ENCODE results near the gene RHOF.
A peak's percentile ranks its signal among the peaks of the same experiment; 100 is the strongest.

Gene RHOF

GRCh38 chr12:121808623-121809022 is 15.1 kb upstream of the RHOF start:
- Histone ChIP-seq H3K27me3 (no peaks in the 10 kb centered on the region), H3K4me1 (ENCODE audit: control insufficient read depth in 1 of 2, insufficient read depth in 1 of 2, low read depth in 1 of 2, low read length in 1 of 2) (peaks cover 71 to 72% of the 10 kb centered on the region in 2 experiments), H3K9me3 (no peaks in the 10 kb centered on the region), H3K36me3 (peaks cover 62% of the 10 kb centered on the region), H3K4me3 (ENCODE audit: low read depth in 1 of 2, low read length in 1 of 2) (peak overlapping the region in 1 of 2 experiments; percentile 84), H3K27ac (peak overlapping the region; percentile 100)
- TF ChIP-seq CTCF (IDR thresholded peaks at IDR 0.05), result no peak

GRCh38 chr12:121807642-121808347 is 14.3 kb upstream of the RHOF start:
- no peak for TF ChIP-seq CTCF (IDR thresholded peaks at IDR 0.05)
- H3K36me3 ChIP-seq, result peaks cover 58% of the 10 kb centered on the region
- H3K9me3 ChIP-seq, result no peaks in the 10 kb centered on the region
- peak overlapping the region; percentile 84 for H3K4me3 ChIP-seq (ENCODE audit: low read depth in 1 of 2, low read length in 1 of 2)
- no peaks in the 10 kb centered on the region for H3K27me3 ChIP-seq
- H3K4me1 ChIP-seq (ENCODE audit: control insufficient read depth in 1 of 2, insufficient read depth in 1 of 2, low read depth in 1 of 2, low read length in 1 of 2), result peaks cover 63 to 64% of the 10 kb centered on the region in 2 experiments
- H3K27ac ChIP-seq, result peak overlapping the region; percentile 100

DNA sequence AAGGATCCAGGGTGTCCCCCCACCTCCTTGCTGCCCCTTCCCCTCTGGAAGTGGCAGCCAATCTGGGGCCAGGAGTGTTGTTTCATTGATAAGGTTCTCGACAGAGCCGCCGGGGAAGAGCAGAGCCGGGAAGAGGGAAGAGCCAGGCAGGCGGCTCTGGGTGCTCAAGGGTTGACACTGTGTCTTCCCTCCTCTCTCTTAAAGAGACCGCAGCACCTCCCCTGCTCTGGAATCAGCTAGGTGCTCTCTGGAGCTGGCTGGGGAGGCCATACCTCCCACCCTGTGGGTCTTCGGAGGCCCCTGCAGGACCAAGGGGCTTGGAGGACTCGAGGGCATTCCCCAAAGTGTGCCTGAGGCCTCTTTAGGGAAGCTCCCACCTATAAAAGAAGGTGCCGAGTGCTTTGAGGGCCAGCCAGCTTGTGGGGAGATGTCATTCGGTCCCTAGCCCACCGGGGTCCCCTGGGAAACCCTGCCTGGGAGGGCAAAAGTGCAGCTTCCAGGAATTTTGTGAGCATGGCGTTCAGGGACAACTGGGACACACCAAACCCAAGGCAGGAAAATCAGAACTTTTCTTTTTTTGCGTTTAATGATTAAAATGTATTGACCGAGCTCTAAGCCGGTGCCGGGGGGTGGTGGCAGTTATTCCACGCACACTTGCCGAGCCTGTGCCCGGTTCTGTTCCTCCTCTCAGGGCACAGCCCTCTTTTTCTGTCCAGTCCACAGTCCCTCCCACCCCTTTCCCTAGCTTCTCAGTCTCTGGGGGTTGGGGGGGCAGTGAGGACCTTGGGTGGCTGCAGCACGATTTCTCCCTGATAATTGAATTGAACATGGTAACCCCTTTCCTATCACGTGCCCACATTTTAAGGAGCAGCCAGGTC is 13.3 kb upstream of the RHOF start:
- no peaks in the 10 kb centered on the region for H3K27me3 ChIP-seq
- peaks cover 50% of the 10 kb centered on the region for H3K36me3 ChIP-seq
- H3K4me3 ChIP-seq (ENCODE audit: low read depth in 1 of 2, low read length in 1 of 2), result peak overlapping the region; percentile 84
- H3K4me1 ChIP-seq (ENCODE audit: control insufficient read depth in 1 of 2, insufficient read depth in 1 of 2, low read depth in 1 of 2, low read length in 1 of 2), result peaks cover 57 to 66% of the 10 kb centered on the region in 2 experiments
- H3K9me3 ChIP-seq, result no peaks in the 10 kb centered on the region
- H3K27ac ChIP-seq, result peak overlapping the region; percentile 100
- TF ChIP-seq CTCF (IDR thresholded peaks at IDR 0.05), result no peak

DNA sequence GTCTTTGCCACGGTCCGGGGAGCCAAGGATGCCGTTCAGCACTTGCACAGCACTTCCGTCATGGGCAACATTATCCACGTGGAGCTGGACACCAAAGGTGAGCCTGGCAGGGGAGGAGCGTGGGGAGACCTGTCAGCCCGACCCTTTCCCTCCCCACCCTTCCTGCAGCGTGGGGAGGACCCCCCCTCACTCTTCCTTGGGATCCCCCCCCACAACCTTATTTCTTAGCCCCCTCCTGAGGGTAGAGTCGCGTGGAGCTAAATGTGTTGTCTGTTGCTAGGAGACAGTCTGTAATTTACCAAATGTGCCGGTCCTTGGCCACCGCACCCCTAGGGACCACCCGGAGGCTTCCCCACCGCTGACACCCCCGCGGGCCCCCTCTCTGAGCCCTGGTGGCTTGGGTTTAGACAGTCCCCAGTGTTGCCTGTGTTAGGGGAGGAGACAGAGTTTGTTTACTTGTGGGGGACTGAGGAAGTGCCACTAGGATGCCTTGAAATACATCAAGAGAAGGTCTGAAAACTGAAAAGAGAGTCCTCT is 12.6 kb upstream of the RHOF start:
- H3K9me3 ChIP-seq, result no peaks in the 10 kb centered on the region
- H3K27ac ChIP-seq, result peak overlapping the region; percentile 100
- H3K4me1 ChIP-seq (ENCODE audit: control insufficient read depth in 1 of 2, insufficient read depth in 1 of 2, low read depth in 1 of 2, low read length in 1 of 2), result peaks cover 52 to 66% of the 10 kb centered on the region in 2 experiments
- peaks cover 43% of the 10 kb centered on the region for H3K36me3 ChIP-seq
- H3K27me3 ChIP-seq, result no peaks in the 10 kb centered on the region
- peak; percentile 16 for TF ChIP-seq CTCF (IDR thresholded peaks at IDR 0.05)
- peak overlapping the region; percentile 84 for H3K4me3 ChIP-seq (ENCODE audit: low read depth in 1 of 2, low read length in 1 of 2)

DNA sequence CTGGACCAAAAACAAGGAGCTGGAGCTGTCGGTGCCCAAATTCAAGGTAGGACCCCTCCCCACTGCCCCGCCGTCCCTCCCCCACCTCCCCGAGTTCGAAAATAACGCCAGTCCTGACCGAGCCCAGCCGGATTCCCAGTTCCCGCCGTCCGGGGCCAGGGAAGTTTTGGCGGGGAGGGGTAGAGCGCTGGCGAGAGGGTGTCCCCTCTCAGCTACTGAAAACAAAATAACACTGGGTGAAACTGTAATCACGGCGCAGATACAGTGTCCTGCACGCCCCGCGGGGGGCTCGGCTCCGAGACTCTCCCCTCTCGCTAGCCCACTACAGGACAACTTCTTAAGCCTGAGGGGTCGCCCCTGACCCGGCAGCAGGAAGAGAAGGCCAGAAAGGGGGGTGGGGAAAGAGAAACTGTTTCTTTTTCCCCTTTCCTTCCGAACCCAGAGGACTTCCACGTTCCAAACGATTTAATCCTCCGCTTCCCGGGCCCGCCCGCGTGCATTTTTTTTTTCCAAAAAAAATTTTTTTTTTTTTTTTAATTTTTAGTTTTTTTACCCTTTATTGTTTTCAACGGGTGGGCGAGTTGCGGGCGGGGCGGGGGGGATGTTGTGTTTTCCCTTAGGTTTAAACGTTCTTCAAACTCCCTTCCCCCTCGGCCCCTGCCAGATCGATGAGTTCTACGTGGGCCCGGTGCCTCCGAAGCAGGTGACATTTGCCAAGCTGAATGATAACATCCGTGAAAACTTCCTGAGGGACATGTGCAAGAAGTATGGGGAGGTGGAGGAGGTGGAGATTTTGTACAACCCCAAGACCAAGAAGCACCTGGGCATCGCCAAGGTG is 11.9 kb upstream of the RHOF start:
- H3K9me3 ChIP-seq, result no peaks in the 10 kb centered on the region
- TF ChIP-seq CTCF (IDR thresholded peaks at IDR 0.05), result no peak
- peak overlapping the region; percentile 100 for H3K27ac ChIP-seq
- H3K4me3 ChIP-seq (ENCODE audit: low read depth in 1 of 2, low read length in 1 of 2), result peak overlapping the region; percentile 84
- peaks cover 49 to 61% of the 10 kb centered on the region in 2 experiments for H3K4me1 ChIP-seq (ENCODE audit: control insufficient read depth in 1 of 2, insufficient read depth in 1 of 2, low read depth in 1 of 2, low read length in 1 of 2)
- peaks cover 36% of the 10 kb centered on the region for H3K36me3 ChIP-seq
- H3K27me3 ChIP-seq, result no peaks in the 10 kb centered on the region
